ENCODE measurements around the gene BRINP1. TPM values are rescaled to one million over a fixed set of nuclear protein-coding genes. Genes with fewer than 3 reads are reported as not detected.

The BRINP1 gene
- total and polyA plus RNA-seq, 7 donors, result 0.03 to 0.20 (median 0.17) TPM; not detected in 4

DNA sequence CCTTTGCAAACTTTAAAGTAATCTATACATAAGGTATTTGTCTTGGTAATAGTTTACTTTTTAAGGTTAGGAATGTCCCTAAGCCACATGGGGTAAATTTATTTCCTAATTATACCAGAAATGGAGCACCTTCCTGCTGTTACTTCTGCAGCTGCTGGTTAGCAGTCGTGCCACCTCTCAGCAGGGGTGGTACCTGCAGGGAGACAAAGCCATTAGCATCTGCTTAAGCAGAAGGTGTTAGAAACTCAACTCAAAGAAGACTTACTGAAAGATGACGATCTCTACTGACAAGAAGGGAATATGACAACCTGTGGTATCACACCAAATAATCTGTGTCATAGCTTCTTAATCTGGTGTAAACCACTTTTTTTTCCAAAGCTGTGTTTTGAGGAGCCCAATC lies 173.7 kb downstream of the BRINP1 start:
- Histone ChIP-seq H3K4me3 (no peak overlapping the region), H3K9me3 (no peaks in the 10 kb centered on the region), H3K36me3 (ENCODE audit: insufficient read depth in 1 of 2, low read depth in 1 of 2) (no peaks in the 10 kb centered on the region), H3K27me3 (ENCODE audit: insufficient read depth in 3 of 3, low read length in 2 of 3) (no peaks in the 10 kb centered on the region), H3K4me1 (peaks cover 4% of the 10 kb centered on the region), H3K27ac (no peak overlapping the region)
- WGBS, 3 donors, result 36 to 39% (median 36%) methylated on average over 2 of the region's 2 CpGs
- intact Hi-C loops (cut with DNase I), result no loop called here
- no peak for DNase-seq
- ATAC-seq, result no peak
- TF ChIP-seq, protein P1, sequence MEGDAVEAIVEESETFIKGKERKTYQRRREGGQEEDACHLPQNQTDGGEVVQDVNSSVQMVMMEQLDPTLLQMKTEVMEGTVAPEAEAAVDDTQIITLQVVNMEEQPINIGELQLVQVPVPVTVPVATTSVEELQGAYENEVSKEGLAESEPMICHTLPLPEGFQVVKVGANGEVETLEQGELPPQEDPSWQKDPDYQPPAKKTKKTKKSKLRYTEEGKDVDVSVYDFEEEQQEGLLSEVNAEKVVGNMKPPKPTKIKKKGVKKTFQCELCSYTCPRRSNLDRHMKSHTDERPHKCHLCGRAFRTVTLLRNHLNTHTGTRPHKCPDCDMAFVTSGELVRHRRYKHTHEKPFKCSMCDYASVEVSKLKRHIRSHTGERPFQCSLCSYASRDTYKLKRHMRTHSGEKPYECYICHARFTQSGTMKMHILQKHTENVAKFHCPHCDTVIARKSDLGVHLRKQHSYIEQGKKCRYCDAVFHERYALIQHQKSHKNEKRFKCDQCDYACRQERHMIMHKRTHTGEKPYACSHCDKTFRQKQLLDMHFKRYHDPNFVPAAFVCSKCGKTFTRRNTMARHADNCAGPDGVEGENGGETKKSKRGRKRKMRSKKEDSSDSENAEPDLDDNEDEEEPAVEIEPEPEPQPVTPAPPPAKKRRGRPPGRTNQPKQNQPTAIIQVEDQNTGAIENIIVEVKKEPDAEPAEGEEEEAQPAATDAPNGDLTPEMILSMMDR (IDR thresholded peaks at IDR 0.05), result no peak

DNA sequence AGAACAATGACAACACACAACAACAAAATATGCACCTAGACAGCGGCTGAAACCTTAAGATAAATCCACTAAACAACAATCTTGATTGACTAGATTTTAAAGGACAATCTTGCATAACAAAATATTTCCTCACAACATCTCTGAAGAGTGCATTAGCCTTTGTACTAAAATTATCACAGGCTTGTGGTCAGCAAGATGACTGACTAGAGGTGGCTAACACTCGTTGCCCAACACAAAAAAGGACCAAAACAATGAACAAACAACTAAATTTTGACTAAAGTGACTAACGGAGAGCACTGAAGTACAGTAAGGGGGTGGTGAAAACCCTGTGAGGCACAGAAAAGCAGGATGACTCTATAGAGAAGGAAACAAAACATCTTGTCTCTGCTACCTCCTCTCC lies 183.9 kb downstream of the BRINP1 start:
- DNase-seq, result no peak
- intact Hi-C loops (cut with DNase I), result no loop called here
- TF ChIP-seq, protein P1 (IDR thresholded peaks at IDR 0.05), result no peak
- Histone ChIP-seq H3K36me3 (ENCODE audit: insufficient read depth in 1 of 2, low read depth in 1 of 2) (no peaks in the 10 kb centered on the region), H3K9me3 (no peaks in the 10 kb centered on the region), H3K27me3 (ENCODE audit: insufficient read depth in 3 of 3, low read length in 2 of 3) (no peaks in the 10 kb centered on the region), H3K4me1 (no peaks in the 10 kb centered on the region), H3K27ac (no peak overlapping the region), H3K4me3 (no peak overlapping the region)
- peak in 2 of 4 donors; percentile 45 to 54 for ATAC-seq
- 70 to 74% (median 73%) methylated on average over 3 of the region's 3 CpGs for WGBS, 3 donors

DNA sequence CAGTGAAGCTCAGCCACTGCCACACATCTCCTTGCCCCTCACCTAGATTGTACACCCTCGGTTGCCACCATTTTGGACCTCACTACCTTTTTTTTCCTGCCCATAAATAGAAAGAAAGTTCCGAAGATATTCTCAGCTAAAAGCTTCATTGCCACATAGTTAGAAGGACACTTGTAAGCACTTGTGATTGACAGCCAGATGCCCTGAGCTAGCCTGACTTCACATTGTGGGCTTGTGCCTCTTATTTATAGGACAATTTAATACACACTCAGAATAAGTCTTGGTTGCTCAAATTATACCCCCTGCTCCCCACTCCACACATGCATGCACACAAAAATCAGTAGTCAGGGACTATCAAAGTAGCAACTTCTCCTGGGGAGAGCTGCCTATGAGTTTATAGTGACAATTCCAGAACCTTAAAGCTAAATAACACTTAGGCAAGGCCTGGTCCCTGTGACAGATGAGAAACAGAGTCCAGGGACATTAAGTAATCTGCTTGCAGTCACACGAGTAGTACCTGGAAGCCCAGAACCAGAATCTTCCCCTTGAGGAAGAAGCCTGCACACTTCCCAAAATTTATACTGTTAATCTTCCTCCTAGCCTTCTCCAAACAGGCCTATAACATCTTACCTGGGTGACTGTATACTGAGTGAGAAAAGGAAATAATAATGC lies 184.8 kb downstream of the BRINP1 start:
- intact Hi-C loops (cut with DNase I), result no loop called here
- DNase-seq (no peak), ATAC-seq (peak in 3 of 4 donors; percentile 36 to 60 (median 37))
- TF ChIP-seq, protein P1 (IDR thresholded peaks at IDR 0.05), result no peak
- no peak overlapping the region for H3K27ac ChIP-seq
- H3K4me1 ChIP-seq, result no peaks in the 10 kb centered on the region
- H3K4me3 ChIP-seq, result no peak overlapping the region
- 33 to 69% (median 43%) methylated on average over 3 of the region's 3 CpGs for WGBS, 3 donors
- no peaks in the 10 kb centered on the region for H3K36me3 ChIP-seq (ENCODE audit: insufficient read depth in 1 of 2, low read depth in 1 of 2)
- H3K9me3 ChIP-seq, result no peaks in the 10 kb centered on the region
- no peaks in the 10 kb centered on the region for H3K27me3 ChIP-seq (ENCODE audit: insufficient read depth in 3 of 3, low read length in 2 of 3)

DNA sequence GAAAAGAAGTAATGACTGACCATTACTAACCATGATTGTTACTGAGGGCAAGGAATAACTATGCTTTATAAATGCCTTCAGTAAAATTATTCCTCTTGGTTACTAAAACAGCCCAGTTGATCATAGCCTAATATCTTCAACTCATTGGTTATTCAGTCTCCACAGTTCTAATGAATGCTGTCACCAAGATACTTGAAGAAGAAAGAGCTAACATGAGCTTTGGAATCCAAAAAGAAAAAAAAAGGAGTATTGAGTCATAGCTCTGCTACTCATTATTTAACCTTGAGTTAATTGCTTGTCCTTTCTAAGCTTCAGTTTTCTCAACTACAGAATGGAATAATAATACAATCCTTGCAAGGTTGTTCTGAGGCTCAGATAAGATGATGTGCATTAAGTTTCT lies 187.7 kb downstream of the BRINP1 start:
- Histone ChIP-seq H3K4me3 (no peak overlapping the region), H3K27me3 (ENCODE audit: insufficient read depth in 3 of 3, low read length in 2 of 3) (no peaks in the 10 kb centered on the region), H3K4me1 (no peaks in the 10 kb centered on the region), H3K36me3 (ENCODE audit: insufficient read depth in 1 of 2, low read depth in 1 of 2) (no peaks in the 10 kb centered on the region), H3K9me3 (no peaks in the 10 kb centered on the region), H3K27ac (no peak overlapping the region)
- DNase-seq (no peak), ATAC-seq (no peak)
- TF ChIP-seq, protein P1 (IDR thresholded peaks at IDR 0.05), result no peak
- intact Hi-C loops (cut with DNase I), result no loop called here

DNA sequence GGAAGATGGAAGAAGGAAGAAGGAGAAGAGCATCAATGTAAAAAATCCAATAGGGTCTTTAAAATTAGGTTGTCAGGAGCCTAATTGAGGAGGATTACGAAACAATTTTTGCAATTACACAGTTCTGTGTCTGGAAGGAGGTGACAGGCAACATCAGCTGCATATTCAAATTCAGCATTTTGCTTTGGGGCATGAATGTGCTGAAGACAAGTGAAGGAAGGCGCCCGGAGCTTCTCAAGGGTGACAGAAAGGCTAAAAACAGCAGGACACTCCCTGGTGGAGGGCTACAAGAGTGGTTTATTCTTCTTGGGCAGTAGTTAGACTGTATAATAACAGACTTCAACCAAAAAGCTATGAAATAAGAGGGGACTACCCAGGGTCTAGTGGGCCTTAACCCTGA lies 188.3 kb downstream of the BRINP1 start:
- H3K27me3 ChIP-seq (ENCODE audit: insufficient read depth in 3 of 3, low read length in 2 of 3), result no peaks in the 10 kb centered on the region
- no peak overlapping the region for H3K4me3 ChIP-seq
- H3K4me1 ChIP-seq, result no peaks in the 10 kb centered on the region
- ATAC-seq (no peak), DNase-seq (no peak)
- intact Hi-C loops (cut with DNase I), result no loop called here
- no peak overlapping the region for H3K27ac ChIP-seq
- WGBS, 3 donors, result 87 to 91% (median 88%) methylated on average over 3 of the region's 3 CpGs
- no peaks in the 10 kb centered on the region for H3K36me3 ChIP-seq (ENCODE audit: insufficient read depth in 1 of 2, low read depth in 1 of 2)
- H3K9me3 ChIP-seq, result no peaks in the 10 kb centered on the region
- TF ChIP-seq, protein P1 (IDR thresholded peaks at IDR 0.05), result no peak

Data from psoas muscle (tissue), 8 donors.